PFSK-1 (cell line): ENCODE results near the gene ENTHD1.

Experiments
- FOXP2 ChIP-seq: optimal IDR thresholded peaks from 2 replicates; pipeline ENCODE3; 2011; ENCODE audit warnings: borderline replicate concordance, control low read depth, inconsistent platforms; ENCODE audit not compliant: insufficient read depth; ENCODE audit errors: extremely low read length, extremely low read depth
- POLR2AphosphoS5 ChIP-seq: IDR thresholded peaks from 2 replicates; pipeline ENCODE4 v1.6.1; 2012; ENCODE audit warnings: low read depth, mild to moderate bottlenecking, control low read depth, low read length, moderate library complexity
- REST ChIP-seq, 2 experiments: IDR thresholded peaks; 2 replicates each; pipeline versions ENCODE4 v1.6.1 to v1.8.0; 2011 to 2012; ENCODE audit warnings: low read depth in 2 of 2, low read length in 2 of 2, control low read depth in 1 of 2, inconsistent platforms in 1 of 2, mild to moderate bottlenecking in 1 of 2, moderate library complexity in 1 of 2; ENCODE audit not compliant: insufficient read depth in 1 of 2
- SIN3A ChIP-seq: IDR thresholded peaks from 2 replicates; pipeline ENCODE4 v1.6.1; 2012; ENCODE audit warnings: mild to moderate bottlenecking, low read length, moderate library complexity, borderline replicate concordance; ENCODE audit not compliant: insufficient read depth
- TAF1 ChIP-seq: IDR thresholded peaks from 2 replicates; pipeline ENCODE4 v1.6.1; 2012; ENCODE audit warnings: low read length, control low read depth, borderline replicate concordance; ENCODE audit not compliant: insufficient read depth

ENTHD1 gene

GRCh38 chr22:39713799-39714290, 179.7 kb downstream of the ENTHD1 start:
- TF ChIP-seq POLR2AphosphoS5 (no peak), SIN3A (no peak), FOXP2 (no peak), REST (IDR thresholded peaks at IDR 0.05; ENCODE audit: insufficient read depth in 1 of 2, low read depth in 2 of 2, low read length in 2 of 2) (no peak)

GRCh38 chr22:39712751-39713525, 180.6 kb downstream of the ENTHD1 start:
- no peak for TF ChIP-seq FOXP2
- no peak for TF ChIP-seq POLR2AphosphoS5

GRCh38 chr22:39712081-39712480, 181.5 kb downstream of the ENTHD1 start:
- TF ChIP-seq POLR2AphosphoS5 (no peak), SIN3A (no peak), TAF1 (no peak)

- TF ChIP-seq REST (IDR thresholded peaks at IDR 0.05; ENCODE audit: insufficient read depth in 1 of 2, low read depth in 2 of 2, low read length in 2 of 2) (no peak), POLR2AphosphoS5 (no peak), SIN3A (no peak), TAF1 (no peak), FOXP2 (no peak)
Observed at GRCh38 chr22:39710380-39711150, 183.0 kb downstream of the ENTHD1 start.

- TF ChIP-seq REST (IDR thresholded peaks at IDR 0.05; ENCODE audit: insufficient read depth in 1 of 2, low read depth in 2 of 2, low read length in 2 of 2) (no peak), SIN3A (no peak)
Observed at GRCh38 chr22:39707816-39708215, 185.7 kb downstream of the ENTHD1 start.

- TF ChIP-seq REST (IDR thresholded peaks at IDR 0.05; ENCODE audit: insufficient read depth in 1 of 2, low read depth in 2 of 2, low read length in 2 of 2) (no peak), TAF1 (no peak), SIN3A (no peak), FOXP2 (no peak), POLR2AphosphoS5 (no peak)
Observed at GRCh38 chr22:39707351-39707750, 186.2 kb downstream of the ENTHD1 start.
